ENCODE measurements around the gene CCDC86.

GRCh38 chr11:60825790-60826189 lies 16.1 kb upstream of the CCDC86 start:
- TF ChIP-seq, protein P1, sequence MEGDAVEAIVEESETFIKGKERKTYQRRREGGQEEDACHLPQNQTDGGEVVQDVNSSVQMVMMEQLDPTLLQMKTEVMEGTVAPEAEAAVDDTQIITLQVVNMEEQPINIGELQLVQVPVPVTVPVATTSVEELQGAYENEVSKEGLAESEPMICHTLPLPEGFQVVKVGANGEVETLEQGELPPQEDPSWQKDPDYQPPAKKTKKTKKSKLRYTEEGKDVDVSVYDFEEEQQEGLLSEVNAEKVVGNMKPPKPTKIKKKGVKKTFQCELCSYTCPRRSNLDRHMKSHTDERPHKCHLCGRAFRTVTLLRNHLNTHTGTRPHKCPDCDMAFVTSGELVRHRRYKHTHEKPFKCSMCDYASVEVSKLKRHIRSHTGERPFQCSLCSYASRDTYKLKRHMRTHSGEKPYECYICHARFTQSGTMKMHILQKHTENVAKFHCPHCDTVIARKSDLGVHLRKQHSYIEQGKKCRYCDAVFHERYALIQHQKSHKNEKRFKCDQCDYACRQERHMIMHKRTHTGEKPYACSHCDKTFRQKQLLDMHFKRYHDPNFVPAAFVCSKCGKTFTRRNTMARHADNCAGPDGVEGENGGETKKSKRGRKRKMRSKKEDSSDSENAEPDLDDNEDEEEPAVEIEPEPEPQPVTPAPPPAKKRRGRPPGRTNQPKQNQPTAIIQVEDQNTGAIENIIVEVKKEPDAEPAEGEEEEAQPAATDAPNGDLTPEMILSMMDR (conservative IDR thresholded peaks at IDR 0.05; ENCODE audit: low read depth, low read length): no peak
- no peak for TF ChIP-seq POLR2A (IDR thresholded peaks at IDR 0.05; ENCODE audit: low read depth, low read length)
- TF ChIP-seq MAFK (IDR thresholded peaks at IDR 0.05; ENCODE audit: low read depth, low read length): no peak
- no peak for TF ChIP-seq CEBPB (IDR thresholded peaks at IDR 0.05; ENCODE audit: low read depth, low read length)
- TF ChIP-seq MXI1 (IDR thresholded peaks at IDR 0.05; ENCODE audit: borderline replicate concordance, low read depth, low read length): no peak
- no peak for TF ChIP-seq NFE2L2 (IDR thresholded peaks at IDR 0.05; ENCODE audit: low read depth, low read length)
- TF ChIP-seq RCOR1 (IDR thresholded peaks at IDR 0.05; ENCODE audit: insufficient replicate concordance, low read length): no peak
- TF ChIP-seq USF2 (IDR thresholded peaks at IDR 0.05; ENCODE audit: low read depth, low read length): no peak
- no peak for TF ChIP-seq RAD21 (IDR thresholded peaks at IDR 0.05; ENCODE audit: low read length)
- TF ChIP-seq BHLHE40 (IDR thresholded peaks at IDR 0.05; ENCODE audit: low read depth, low read length): no peak
- TF ChIP-seq MAZ (IDR thresholded peaks at IDR 0.05; ENCODE audit: borderline replicate concordance, low read depth, low read length): no peak
- TF ChIP-seq SMC3 (IDR thresholded peaks at IDR 0.05; ENCODE audit: low read depth, low read length): no peak
- TF ChIP-seq RFX5 (IDR thresholded peaks at IDR 0.05; ENCODE audit: low read depth, low read length): no peak
- TF ChIP-seq, protein P2, sequence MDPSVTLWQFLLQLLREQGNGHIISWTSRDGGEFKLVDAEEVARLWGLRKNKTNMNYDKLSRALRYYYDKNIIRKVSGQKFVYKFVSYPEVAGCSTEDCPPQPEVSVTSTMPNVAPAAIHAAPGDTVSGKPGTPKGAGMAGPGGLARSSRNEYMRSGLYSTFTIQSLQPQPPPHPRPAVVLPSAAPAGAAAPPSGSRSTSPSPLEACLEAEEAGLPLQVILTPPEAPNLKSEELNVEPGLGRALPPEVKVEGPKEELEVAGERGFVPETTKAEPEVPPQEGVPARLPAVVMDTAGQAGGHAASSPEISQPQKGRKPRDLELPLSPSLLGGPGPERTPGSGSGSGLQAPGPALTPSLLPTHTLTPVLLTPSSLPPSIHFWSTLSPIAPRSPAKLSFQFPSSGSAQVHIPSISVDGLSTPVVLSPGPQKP (IDR thresholded peaks at IDR 0.05; ENCODE audit: borderline replicate concordance, low read depth, low read length): no peak

Measured in IMR-90 (cell line).